H1 (cell line): ENCODE results near the gene MACROD2. TPM values are rescaled to one million over a fixed set of nuclear protein-coding genes. Genes with fewer than 3 reads are reported as not detected.

Experiments
- CTCF ChIA-PET: fragments of 300-600 bp; sonication (Branson Sonifier 250); formaldehyde crosslinking; loops from one replicate; lab custom pipeline; 2021; ENCODE audit not compliant: partially characterized antibody; lab: Charles Lee
- POLR2A ChIA-PET: fragments of 300-600 bp; sonication (Branson Sonifier 250); formaldehyde crosslinking; loops from one replicate; lab custom pipeline; 2021; ENCODE audit warnings: inconsistent platforms; ENCODE audit not compliant: partially characterized antibody; lab: Charles Lee
- DNase-seq, 2 experiments: peaks; one replicate each; pipeline versions ENCODE4 v3.0.0 to v3.0.0-alpha.2; 2010 to 2022; ENCODE audit warnings: low spot score in 2 of 2, low read depth in 1 of 2, mixed read lengths in 1 of 2
- FAIRE-seq: peaks from 2 replicates; lab custom pipeline; 2011; peaks lifted over from hg19 to GRCh38; lab: Jason Lieb, UNC
- H2AFZ ChIP-seq: 2 replicates; pipeline ENCODE4 v1.8.1; 2012; ENCODE audit warnings: low read length, inconsistent platforms
- H2AK5ac ChIP-seq: 2 replicates; pipeline ENCODE4 v1.6.1; 2013; ENCODE audit warnings: low read depth, low read length
- H2BK120ac ChIP-seq: replicated peaks from 2 replicates; pipeline ENCODE3; 2013; ENCODE audit warnings: low read depth, low read length, inconsistent platforms
- H2BK12ac ChIP-seq: 2 replicates; pipeline ENCODE4 v1.6.1; 2013; ENCODE audit warnings: low read depth, low read length
- H2BK15ac ChIP-seq: 2 replicates; pipeline ENCODE4 v1.6.1; 2013; ENCODE audit warnings: low read length
- H2BK20ac ChIP-seq: 2 replicates; pipeline ENCODE4 v1.6.1; 2013; ENCODE audit warnings: low read length
- H2BK5ac ChIP-seq: 2 replicates; pipeline ENCODE4 v1.6.1; 2013; ENCODE audit warnings: low read depth, low read length
- H3K14ac ChIP-seq: 2 replicates; pipeline ENCODE4 v1.6.1; 2013; ENCODE audit warnings: inconsistent platforms; ENCODE audit not compliant: insufficient read length
- H3K18ac ChIP-seq: 2 replicates; pipeline ENCODE4 v1.6.1; 2013; ENCODE audit warnings: low read length; ENCODE audit errors: extremely low read depth
- H3K23ac ChIP-seq: 2 replicates; pipeline ENCODE4 v1.6.1; 2013; ENCODE audit warnings: inconsistent platforms; ENCODE audit not compliant: insufficient read length
- H3K23me2 ChIP-seq: 2 replicates; pipeline ENCODE4 v1.6.1; 2013; ENCODE audit warnings: low read depth, low read length
- H3K27ac ChIP-seq: 2 replicates; pipeline ENCODE4 v1.6.1; 2011; ENCODE audit warnings: low read depth, low read length, inconsistent platforms
- H3K27me3 ChIP-seq, 4 experiments: replicated peaks in 1 of 4; 1 replicate in 1 of 4; 2 replicates in 3 of 4; pipeline versions ENCODE4 v1.6.1 to v1.8.1; 2011 to 2013; ENCODE audit warnings: low read length in 3 of 4, mild to moderate bottlenecking in 3 of 4, inconsistent platforms in 2 of 4, mixed read lengths in 2 of 4, moderate library complexity in 1 of 4; ENCODE audit not compliant: control insufficient read depth in 3 of 4, insufficient read depth in 3 of 4; ENCODE audit errors: extremely low read depth in 1 of 4
- H3K36me3 ChIP-seq, 4 experiments: 2 replicates each; pipeline versions ENCODE4 v1.6.1 to v1.8.1; 2011 to 2013; ENCODE audit warnings: mild to moderate bottlenecking in 4 of 4, low read length in 3 of 4, moderate library complexity in 2 of 4, control low read depth in 1 of 4, inconsistent platforms in 1 of 4; ENCODE audit not compliant: insufficient read depth in 4 of 4, control insufficient read depth in 2 of 4
- H3K4ac ChIP-seq: replicated peaks from 2 replicates; pipeline ENCODE3; 2013; ENCODE audit warnings: low read length, low read depth, mixed read lengths, inconsistent platforms; ENCODE audit not compliant: insufficient read length
- H3K4me1 ChIP-seq, 4 experiments: replicated peaks in 1 of 4; 1 replicate in 1 of 4; 2 replicates in 3 of 4; pipeline versions ENCODE4 v1.6.1 to v1.8.1; 2011 to 2013; ENCODE audit warnings: low read length in 3 of 4, inconsistent platforms in 2 of 4, mixed read lengths in 1 of 4; ENCODE audit not compliant: insufficient read depth in 4 of 4, control insufficient read depth in 3 of 4
- H3K4me2 ChIP-seq, 2 experiments: 2 replicates each; pipeline versions ENCODE4 v1.6.1 to v1.8.1; 2011 to 2013; ENCODE audit warnings: low read depth in 2 of 2, low read length in 2 of 2, control low read depth in 1 of 2, inconsistent platforms in 1 of 2, mild to moderate bottlenecking in 1 of 2; ENCODE audit not compliant: insufficient read depth in 1 of 2
- H3K4me3 ChIP-seq, 4 experiments: fragments of 200-600, 300-600 bp in 1 of 4; sonication (generic), shearing (Covaris generic), sonication (Bioruptor Twin) in 1 of 4; 2 replicates each; pipeline versions ENCODE4 v1.5.1 to v1.8.1; 2011 to 2016; ENCODE audit warnings: low read length in 4 of 4, low read depth in 3 of 4, control low read depth in 2 of 4, inconsistent platforms in 2 of 4, mild to moderate bottlenecking in 2 of 4, mixed read lengths in 1 of 4, moderate library complexity in 1 of 4; ENCODE audit not compliant: insufficient read depth in 2 of 4; ENCODE audit errors: extremely low read depth in 1 of 4
- H3K56ac ChIP-seq: replicated peaks from 2 replicates; pipeline ENCODE3; 2013; ENCODE audit warnings: low read depth, mild to moderate bottlenecking, mixed read lengths, low read length, inconsistent platforms; ENCODE audit not compliant: insufficient read length
- H3K79me1 ChIP-seq: 2 replicates; pipeline ENCODE4 v1.6.1; 2013; ENCODE audit warnings: low read depth, low read length, control low read depth
- H3K79me2 ChIP-seq, 2 experiments: 2 replicates each; pipeline versions ENCODE4 v1.6.1 to v1.8.1; 2012 to 2013; ENCODE audit warnings: low read length in 2 of 2, mild to moderate bottlenecking in 2 of 2, inconsistent platforms in 1 of 2; ENCODE audit not compliant: insufficient read depth in 2 of 2, control insufficient read depth in 1 of 2
- H3K9ac ChIP-seq, 4 experiments: replicated peaks in 1 of 4; 1 replicate in 1 of 4; 2 replicates in 3 of 4; pipeline versions ENCODE4 v1.6.1 to v1.8.1; 2011 to 2013; ENCODE audit warnings: low read depth in 3 of 4, low read length in 3 of 4, control low read depth in 2 of 4, mild to moderate bottlenecking in 2 of 4, moderate library complexity in 2 of 4, inconsistent platforms in 1 of 4; ENCODE audit errors: extremely low read depth in 1 of 4
- H3K9me3 ChIP-seq, 2 experiments: 2 replicates each; pipeline versions ENCODE4 v1.6.1 to v1.8.1; 2012 to 2013; ENCODE audit warnings: mild to moderate bottlenecking in 2 of 2, moderate library complexity in 2 of 2, control low read depth in 1 of 2, inconsistent platforms in 1 of 2, low read depth in 1 of 2, low read length in 1 of 2, mixed read lengths in 1 of 2; ENCODE audit not compliant: insufficient read depth in 2 of 2
- H4K20me1 ChIP-seq, 2 experiments: replicated peaks in 1 of 2; 2 replicates each; pipeline versions ENCODE3 to v1.8.1; 2011 to 2013; ENCODE audit warnings: inconsistent platforms in 2 of 2, low read length in 2 of 2, mild to moderate bottlenecking in 1 of 2; ENCODE audit not compliant: insufficient read depth in 2 of 2, control insufficient read depth in 1 of 2
- H4K5ac ChIP-seq: 2 replicates; pipeline ENCODE4 v1.6.1; 2013; ENCODE audit warnings: low read length, low read depth, mixed read lengths, inconsistent platforms; ENCODE audit not compliant: insufficient read length
- H4K8ac ChIP-seq: 2 replicates; pipeline ENCODE4 v1.8.0; 2013; ENCODE audit warnings: mild to moderate bottlenecking, moderate library complexity, low read length, inconsistent platforms; ENCODE audit not compliant: insufficient read depth; ENCODE audit errors: extremely low read depth
- H4K91ac ChIP-seq: replicated peaks from 2 replicates; pipeline ENCODE3; 2013; ENCODE audit warnings: low read length, mixed read lengths, inconsistent platforms; ENCODE audit not compliant: insufficient read length
- BACH1 ChIP-seq: IDR thresholded peaks from 2 replicates; pipeline ENCODE4 v1.6.1; 2012; ENCODE audit warnings: low read length, improper control_type of control experiment
- CREB1 ChIP-seq: IDR thresholded peaks from 2 replicates; pipeline ENCODE4 v1.6.1; 2012; ENCODE audit warnings: inconsistent platforms
- E2F6 ChIP-seq: IDR thresholded peaks from 2 replicates; pipeline ENCODE4 v1.6.1; 2012; ENCODE audit warnings: inconsistent platforms
- EGR1 ChIP-seq: IDR thresholded peaks from 2 replicates; pipeline ENCODE4 v1.6.1; 2011; ENCODE audit warnings: low read depth, low read length, borderline replicate concordance
- EP300 ChIP-seq, 2 experiments: IDR thresholded peaks; 1 replicate in 1 of 2; 2 replicates in 1 of 2; pipeline ENCODE4 v1.6.1; 2011 to 2012; ENCODE audit warnings: low read depth in 2 of 2, low read length in 2 of 2, mild to moderate bottlenecking in 2 of 2, borderline replicate concordance in 1 of 2, inconsistent platforms in 1 of 2, moderate library complexity in 1 of 2
- HDAC2 ChIP-seq, 2 experiments: fragments of 300-600 bp in 1 of 2; sonication (generic) in 1 of 2; IDR thresholded peaks; 2 replicates each; pipeline ENCODE4 v1.6.1; 2011 to 2012; ENCODE audit warnings: low read depth in 2 of 2, low read length in 2 of 2, mild to moderate bottlenecking in 2 of 2, moderate library complexity in 2 of 2, borderline replicate concordance in 1 of 2, inconsistent platforms in 1 of 2
- HDAC6 ChIP-seq: IDR thresholded peaks from one replicate; pipeline ENCODE4 v1.7.1; 2012; ENCODE audit warnings: low read depth, mild to moderate bottlenecking, inconsistent platforms, low read length, moderate library complexity
- JUND ChIP-seq: IDR thresholded peaks from 2 replicates; pipeline ENCODE4 v1.6.1; 2011; ENCODE audit warnings: mild to moderate bottlenecking, improper control_type of control experiment, low read length
- NANOG ChIP-seq: IDR thresholded peaks from 2 replicates; pipeline ENCODE4 v1.6.1; 2011; ENCODE audit warnings: low read length, low read depth, mild to moderate bottlenecking, inconsistent platforms; ENCODE audit not compliant: insufficient read depth, poor library complexity, severe bottlenecking
- POLR2AphosphoS5 ChIP-seq: IDR thresholded peaks from 2 replicates; pipeline ENCODE4 v1.6.1; 2011; ENCODE audit warnings: low read depth, low read length
- SUZ12 ChIP-seq: fragments of 200-600 bp; sonication (generic); IDR thresholded peaks from 2 replicates; pipeline ENCODE4 v1.6.1; 2012; ENCODE audit warnings: mild to moderate bottlenecking, inconsistent platforms, low read length, moderate library complexity, mixed read lengths
- TAF1 ChIP-seq: IDR thresholded peaks from 2 replicates; pipeline ENCODE4 v1.6.1; 2011; ENCODE audit warnings: mild to moderate bottlenecking, low read depth, low read length
- WGBS, 2 experiments: shearing (Covaris generic) in 1 of 2; methylation state at CpG; one replicate each; pipeline versions ENCODE4 v1.1.6 to v1.1.7; 2013 to 2015; ENCODE audit warnings: low lambda C conversion rate in 2 of 2, mixed read lengths in 2 of 2, inconsistent platforms in 1 of 2, low coverage in 1 of 2, missing lambda C conversion rate in 1 of 2; ENCODE audit not compliant: insufficient replicate concordance in 2 of 2, insufficient coverage in 1 of 2, insufficient read length in 1 of 2; ENCODE audit errors: extremely low coverage in 1 of 2, missing lambda C conversion rate in 1 of 2; 5-methylcytosine and 5-hydroxymethylcytosine counted together
- polyA plus RNA-seq, 7 experiments: library from polyadenylated mRNA; depleted of rRNA in 3 of 7; stranded (reverse) in 5 of 7; unstranded in 2 of 7; fragments of >200 nt in 5 of 7; fragments of 200-250 nt in 2 of 7; gene quantifications; 1 replicate in 5 of 7; 2 replicates in 1 of 7; 4 replicates in 1 of 7; pipeline versions ENCODE4 v1.2.1 to v1.2.3, GENCODE V29; 2011 to 2013; ENCODE audit warnings: missing spikeins in 2 of 7, mixed read lengths in 2 of 7
- total RNA-seq: library from RNA; stranded (reverse); fragmentation: NEBNext Ultra II Directional; extraction: Animal tissue kit (Norgen Biotek cat#: 25700); gene quantifications from 2 replicates; pipeline ENCODE4 v1.2.1, GENCODE V29; 2021

The MACROD2 gene
- total and polyA plus RNA-seq, 2 of the 8 experiments (the other 6 are each of a cell fraction or from before 2014, with no cell fraction given) = 0.70 to 3.9 TPM

GRCh38 chr20:14065774-14066173 is 70.5 kb downstream of the MACROD2 start:
- H3K4me1 ChIP-seq = no peaks in the 10 kb centered on the region
- H2BK5ac ChIP-seq = no peak overlapping the region
- ChIA-PET CTCF (no interaction called here), POLR2A (no interaction called here)
- no peak overlapping the region for H3K14ac ChIP-seq
- H3K4me2 ChIP-seq = no peak overlapping the region
- no peak overlapping the region for H3K9ac ChIP-seq
- DNase-seq = no peak
- H2AK5ac ChIP-seq = no peak overlapping the region
- H3K23me2 ChIP-seq = no peaks in the 10 kb centered on the region
- no peak overlapping the region for H2BK12ac ChIP-seq
- H3K18ac ChIP-seq = no peak overlapping the region
- no peak overlapping the region for H3K56ac ChIP-seq
- 80% methylated on average over 3 of the region's 3 CpGs; no CpG with 5 or more reads in 1 of the 2 experiments for WGBS, 2 experiments
- TF ChIP-seq SUZ12 = no peak
- TF ChIP-seq JUND = no peak
- TF ChIP-seq EP300 (IDR thresholded peaks at IDR 0.05; ENCODE audit: borderline replicate concordance in 1 of 2, low read depth in 2 of 2, low read length in 2 of 2) = no peak
- TF ChIP-seq HDAC2 (IDR thresholded peaks at IDR 0.05; ENCODE audit: borderline replicate concordance in 1 of 2, low read depth in 2 of 2, low read length in 2 of 2) = no peak
- no peak for TF ChIP-seq NANOG
- no peak for TF ChIP-seq POLR2AphosphoS5
- no peak for TF ChIP-seq E2F6
- no peak for TF ChIP-seq TAF1
- TF ChIP-seq BACH1 = no peak
- TF ChIP-seq EGR1 = no peak
- no peak for TF ChIP-seq HDAC6
- no peak for TF ChIP-seq CREB1
- no peak overlapping the region for H2BK20ac ChIP-seq
- H3K36me3 ChIP-seq = no peaks in the 10 kb centered on the region
- no peaks in the 10 kb centered on the region for H3K79me2 ChIP-seq
- no peak overlapping the region for H2BK120ac ChIP-seq
- no peak overlapping the region for H3K4me3 ChIP-seq
- H3K27ac ChIP-seq = no peak overlapping the region
- no peaks in the 10 kb centered on the region for H3K9me3 ChIP-seq
- H3K79me1 ChIP-seq = no peaks in the 10 kb centered on the region
- H2AFZ ChIP-seq = no peak overlapping the region
- H4K8ac ChIP-seq = no peak overlapping the region
- H3K23ac ChIP-seq = no peak overlapping the region
- H4K20me1 ChIP-seq = no peaks in the 10 kb centered on the region
- H3K4ac ChIP-seq = no peak overlapping the region
- no peaks in the 10 kb centered on the region for H3K27me3 ChIP-seq
- FAIRE-seq = no peak
- H4K91ac ChIP-seq = no peak overlapping the region
- no peak overlapping the region for H4K5ac ChIP-seq
- no peak overlapping the region for H2BK15ac ChIP-seq
